ENCODE measurements around the gene METTL26. TPM values are rescaled to one million over a fixed set of nuclear protein-coding genes. Genes with fewer than 3 reads are reported as not detected.

Gene METTL26
- total and polyA plus RNA-seq, 2 donors = 26.7 to 135 TPM

DNA sequence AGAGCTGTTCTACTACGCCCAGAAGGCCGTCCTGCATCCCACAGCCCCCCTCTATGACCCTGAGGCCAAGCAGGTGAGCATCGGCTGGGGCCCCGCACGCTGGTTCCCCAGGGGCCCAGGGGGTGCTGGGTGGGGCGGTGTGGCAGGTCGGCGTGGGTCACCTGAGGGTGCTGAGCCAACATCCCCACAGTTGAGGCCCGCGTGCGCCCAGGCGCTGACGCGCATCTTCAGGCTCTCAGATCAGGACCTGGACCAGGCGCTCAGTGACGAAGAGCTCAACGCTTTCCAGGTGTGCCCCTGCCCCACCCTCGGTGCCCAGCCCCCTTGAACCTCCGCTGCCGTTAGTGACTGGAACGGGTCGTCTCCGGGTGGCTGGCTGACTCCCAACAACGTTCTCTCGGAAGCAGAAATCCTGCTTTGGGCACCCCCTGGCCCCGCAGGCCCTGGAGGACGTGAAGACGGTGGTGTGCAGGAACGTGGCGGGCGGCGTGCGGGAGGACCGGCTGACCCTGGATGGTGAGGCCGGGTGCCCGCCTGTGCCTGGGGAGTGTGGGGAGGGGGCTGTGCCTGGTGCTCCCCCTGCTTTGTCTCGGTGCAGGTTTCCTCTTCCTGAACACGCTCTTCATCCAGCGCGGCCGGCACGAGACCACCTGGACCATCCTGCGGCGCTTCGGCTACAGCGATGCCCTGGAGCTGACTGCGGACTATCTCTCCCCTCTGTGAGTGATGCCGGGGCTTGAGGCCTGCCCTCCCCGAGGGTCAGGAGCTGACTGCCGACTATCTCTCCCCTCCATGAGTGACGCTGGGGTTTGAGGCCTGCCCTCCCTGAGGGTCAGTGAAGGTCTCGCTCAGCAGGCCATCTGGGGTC lies 34.6 kb upstream of the METTL26 start:
- H3K4me3 ChIP-seq (ENCODE audit: low read depth, low read length) = no peak overlapping the region
- no peaks in the 10 kb centered on the region for H3K4me1 ChIP-seq (ENCODE audit: insufficient read depth)
- no peak overlapping the region for H3K27ac ChIP-seq (ENCODE audit: low read depth)
- no peaks in the 10 kb centered on the region for H3K36me3 ChIP-seq (ENCODE audit: insufficient read depth)
- 91% methylated on average over 52 of the region's 52 CpGs for WGBS
- DNase-seq (ENCODE audit: extremely low spot score) = no peak

- Histone ChIP-seq H3K4me1 (ENCODE audit: insufficient read depth) (no peaks in the 10 kb centered on the region), H3K36me3 (ENCODE audit: insufficient read depth) (no peaks in the 10 kb centered on the region), H3K27ac (ENCODE audit: low read depth) (no peak overlapping the region), H3K4me3 (ENCODE audit: low read depth, low read length) (no peak overlapping the region)
- 92% methylated on average over 13 of the region's 13 CpGs for WGBS
- no peak for DNase-seq (ENCODE audit: extremely low spot score)
Observed at GRCh38 chr16:669666-670065, 33.6 kb upstream of the METTL26 start.

DNA sequence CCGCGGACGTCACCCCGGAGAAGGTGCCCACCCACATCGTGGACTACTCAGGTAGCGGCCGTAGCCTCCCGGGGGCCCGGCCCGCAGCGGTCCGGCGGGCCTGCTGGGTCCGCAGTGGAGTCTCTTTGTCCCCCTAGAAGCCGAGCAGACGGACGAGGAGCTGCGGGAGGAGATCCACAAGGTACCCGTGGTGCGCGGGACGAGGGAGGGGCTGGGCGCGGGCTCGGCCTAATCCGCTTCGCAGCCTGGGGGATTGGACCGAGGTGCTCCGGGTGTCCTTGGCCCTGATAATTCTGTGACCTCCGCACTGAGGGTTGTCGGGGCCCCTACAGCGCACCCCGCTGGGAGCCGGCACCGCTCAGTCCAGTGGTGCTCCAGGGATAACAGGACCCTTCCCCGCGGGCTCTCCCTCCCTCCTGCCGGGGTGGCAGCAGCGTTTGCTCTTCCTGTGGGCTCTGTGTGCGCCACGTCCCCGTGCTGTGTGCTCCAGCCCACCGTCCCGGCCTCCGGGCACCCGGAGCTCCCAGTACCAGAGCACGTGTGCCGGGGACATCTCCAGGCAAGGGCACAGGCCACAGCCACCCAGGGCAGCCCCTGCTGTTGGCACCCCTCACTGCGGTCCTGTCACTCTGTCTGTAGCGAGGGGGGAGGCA lies 32.5 kb upstream of the METTL26 start:
- Histone ChIP-seq H3K27ac (ENCODE audit: low read depth) (peak overlapping the region; percentile 51), H3K4me1 (ENCODE audit: insufficient read depth) (no peaks in the 10 kb centered on the region), H3K36me3 (ENCODE audit: insufficient read depth) (no peaks in the 10 kb centered on the region), H3K4me3 (ENCODE audit: low read depth, low read length) (peak overlapping the region; percentile 87)
- WGBS = 9% methylated on average over 50 of the region's 50 CpGs
- DNase-seq (ENCODE audit: extremely low spot score) = no peak

GRCh38 chr16:667780-668518 lies 31.8 kb upstream of the METTL26 start, which contains the start of gene RHOT2:
Gene RHOT2, plus strand, starts transcription at chr16:668132. Its CDS starts 68 bp downstream, at chr16:668200.
- Histone ChIP-seq H3K4me1 (ENCODE audit: insufficient read depth) (no peaks in the 10 kb centered on the region), H3K36me3 (ENCODE audit: insufficient read depth) (no peaks in the 10 kb centered on the region), H3K4me3 (ENCODE audit: low read depth, low read length) (peak within 1 kb of the TSS; percentile 87), H3K27ac (ENCODE audit: low read depth) (peak within 1 kb of the TSS; percentile 51)
- under 1% methylated on average over 78 of the region's 78 CpGs for WGBS
- DNase-seq (ENCODE audit: extremely low spot score) = peak; percentile 58

DNA sequence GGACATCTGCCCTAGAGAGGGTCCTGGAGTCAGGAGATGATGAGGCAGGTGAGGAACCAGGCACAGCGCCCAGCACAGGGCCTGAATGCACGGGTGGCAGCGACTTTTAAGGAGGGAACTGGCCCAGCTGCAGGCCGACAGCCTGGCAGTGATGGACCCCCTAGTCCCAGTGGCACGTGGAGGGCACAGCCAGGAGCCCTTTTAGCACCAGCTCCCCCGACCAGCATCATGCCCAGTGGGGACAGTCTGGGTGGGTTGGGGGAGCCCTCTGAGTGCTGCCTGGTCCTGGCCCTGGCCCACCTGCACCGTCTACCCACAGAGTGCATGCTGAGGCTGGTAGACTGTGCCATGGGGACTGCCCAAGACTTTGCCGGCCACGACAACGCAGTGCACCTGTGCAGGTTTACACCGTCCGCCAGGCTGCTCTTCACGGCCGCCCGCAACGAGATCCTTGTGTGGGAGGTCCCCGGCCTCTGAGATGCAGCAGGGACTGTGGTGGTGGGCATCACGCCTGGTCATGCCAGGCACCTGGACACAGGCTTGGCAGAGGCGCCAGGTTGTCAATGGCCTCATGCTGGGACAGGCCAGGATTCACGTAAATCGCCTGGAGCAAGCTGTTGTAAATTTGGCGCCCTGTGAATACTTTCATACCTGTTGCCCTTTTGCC lies 31.1 kb upstream of the METTL26 start:
- Histone ChIP-seq H3K4me1 (ENCODE audit: insufficient read depth) (no peaks in the 10 kb centered on the region), H3K4me3 (ENCODE audit: low read depth, low read length) (no peak overlapping the region), H3K36me3 (ENCODE audit: insufficient read depth) (no peaks in the 10 kb centered on the region), H3K27ac (ENCODE audit: low read depth) (no peak overlapping the region)
- no peak for DNase-seq (ENCODE audit: extremely low spot score)
- 81% methylated on average over 22 of the region's 22 CpGs for WGBS

DNA sequence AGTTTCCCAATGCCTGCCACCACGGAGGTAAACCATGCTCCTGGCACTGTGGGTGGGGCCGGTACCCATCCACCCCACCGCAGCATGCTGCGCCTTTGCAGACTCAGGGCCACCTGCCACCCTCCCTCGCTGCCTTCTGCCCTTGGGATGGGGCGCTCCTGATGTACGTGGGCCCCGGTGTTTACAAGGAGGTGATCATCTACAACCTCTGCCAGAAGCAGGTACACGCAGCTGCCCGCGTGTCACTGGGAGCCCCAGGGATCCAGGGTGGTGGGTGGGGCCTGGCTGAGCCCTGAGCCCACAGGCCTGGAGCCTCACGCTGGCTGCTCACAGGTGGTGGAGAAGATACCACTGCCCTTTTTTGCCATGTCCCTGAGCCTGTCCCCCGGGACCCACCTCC lies 30.5 kb upstream of the METTL26 start:
- Histone ChIP-seq H3K4me1 (ENCODE audit: insufficient read depth) (no peaks in the 10 kb centered on the region), H3K36me3 (ENCODE audit: insufficient read depth) (no peaks in the 10 kb centered on the region), H3K4me3 (ENCODE audit: low read depth, low read length) (no peak overlapping the region), H3K27ac (ENCODE audit: low read depth) (no peak overlapping the region)
- 87% methylated on average over 13 of the region's 13 CpGs for WGBS
- no peak for DNase-seq (ENCODE audit: extremely low spot score)

DNA sequence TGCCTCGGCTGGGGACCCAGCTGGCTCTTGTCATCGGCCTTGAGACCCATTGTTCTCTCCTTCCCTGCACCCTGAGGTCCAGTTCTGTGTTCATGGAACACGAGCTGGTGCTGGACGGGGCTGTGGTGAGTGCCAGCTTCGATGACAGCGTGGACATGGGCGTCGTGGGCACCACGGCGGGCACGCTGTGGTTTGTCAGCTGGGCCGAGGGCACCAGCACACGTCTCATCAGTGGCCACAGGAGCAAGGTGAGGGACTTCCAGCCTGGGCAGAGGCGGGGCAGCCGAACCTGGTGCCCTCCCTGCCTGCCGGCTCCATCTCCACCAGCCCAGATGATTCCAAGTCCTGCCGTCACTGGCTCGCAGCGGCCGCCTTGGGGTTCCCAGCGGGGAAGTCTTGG lies 26.5 kb upstream of the METTL26 start:
- H3K36me3 ChIP-seq (ENCODE audit: insufficient read depth) = no peaks in the 10 kb centered on the region
- DNase-seq (ENCODE audit: extremely low spot score) = no peak
- H3K27ac ChIP-seq (ENCODE audit: low read depth) = no peak overlapping the region
- H3K4me3 ChIP-seq (ENCODE audit: low read depth, low read length) = no peak overlapping the region
- WGBS = 94% methylated on average over 21 of the region's 21 CpGs
- H3K4me1 ChIP-seq (ENCODE audit: insufficient read depth) = no peaks in the 10 kb centered on the region

GRCh38 chr16:662095-662494 lies 26.0 kb upstream of the METTL26 start:
- H3K4me3 ChIP-seq (ENCODE audit: low read depth, low read length) = no peak overlapping the region
- DNase-seq (ENCODE audit: extremely low spot score) = no peak
- 90% methylated on average over 19 of the region's 19 CpGs for WGBS

GRCh38 chr16:661184-661821 lies 25.2 kb upstream of the METTL26 start:
- no peaks in the 10 kb centered on the region for H3K36me3 ChIP-seq (ENCODE audit: insufficient read depth)
- 63% methylated on average over 35 of the region's 35 CpGs for WGBS
- H3K4me1 ChIP-seq (ENCODE audit: insufficient read depth) = no peaks in the 10 kb centered on the region
- no peak for DNase-seq (ENCODE audit: extremely low spot score)
- no peak overlapping the region for H3K4me3 ChIP-seq (ENCODE audit: low read depth, low read length)
- H3K27ac ChIP-seq (ENCODE audit: low read depth) = no peak overlapping the region

More at GRCh38 chr16:662095-662494, 26.0 kb upstream of the METTL26 start:
- H3K27ac ChIP-seq (ENCODE audit: low read depth) = no peak overlapping the region
- H3K4me1 ChIP-seq (ENCODE audit: insufficient read depth) = no peaks in the 10 kb centered on the region
- H3K36me3 ChIP-seq (ENCODE audit: insufficient read depth) = no peaks in the 10 kb centered on the region

- Histone ChIP-seq H3K4me1 (ENCODE audit: insufficient read depth) (no peaks in the 10 kb centered on the region), H3K4me3 (ENCODE audit: low read depth, low read length) (no peak overlapping the region), H3K36me3 (ENCODE audit: insufficient read depth) (no peaks in the 10 kb centered on the region), H3K27ac (ENCODE audit: low read depth) (no peak overlapping the region)
- no peak for DNase-seq (ENCODE audit: extremely low spot score)
- WGBS = 17% methylated on average over 39 of the region's 43 CpGs
Observed at GRCh38 chr16:660459-661183, 24.5 kb upstream of the METTL26 start.

DNA sequence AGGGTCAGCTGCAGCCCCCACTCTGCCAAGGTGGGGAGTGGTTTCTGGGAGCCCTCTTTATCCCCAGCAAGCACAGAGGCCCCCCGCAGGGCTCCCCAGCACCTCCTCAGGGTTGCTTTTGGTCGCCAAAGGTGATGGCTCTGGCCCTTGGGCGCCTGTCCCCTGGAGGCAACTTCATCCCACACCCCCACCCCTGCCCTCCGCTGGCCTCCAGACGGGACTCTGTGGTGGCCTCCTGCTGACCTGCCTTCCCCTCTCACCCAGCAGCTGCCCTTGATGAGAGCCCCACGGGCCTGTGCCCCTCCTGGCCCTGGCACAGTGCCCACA lies 24.0 kb upstream of the METTL26 start:
- H3K27ac ChIP-seq (ENCODE audit: low read depth) = no peak overlapping the region
- 60% methylated on average over 6 of the region's 6 CpGs for WGBS
- no peaks in the 10 kb centered on the region for H3K36me3 ChIP-seq (ENCODE audit: insufficient read depth)
- no peak overlapping the region for H3K4me3 ChIP-seq (ENCODE audit: low read depth, low read length)
- DNase-seq (ENCODE audit: extremely low spot score) = no peak
- H3K4me1 ChIP-seq (ENCODE audit: insufficient read depth) = no peaks in the 10 kb centered on the region

DNA sequence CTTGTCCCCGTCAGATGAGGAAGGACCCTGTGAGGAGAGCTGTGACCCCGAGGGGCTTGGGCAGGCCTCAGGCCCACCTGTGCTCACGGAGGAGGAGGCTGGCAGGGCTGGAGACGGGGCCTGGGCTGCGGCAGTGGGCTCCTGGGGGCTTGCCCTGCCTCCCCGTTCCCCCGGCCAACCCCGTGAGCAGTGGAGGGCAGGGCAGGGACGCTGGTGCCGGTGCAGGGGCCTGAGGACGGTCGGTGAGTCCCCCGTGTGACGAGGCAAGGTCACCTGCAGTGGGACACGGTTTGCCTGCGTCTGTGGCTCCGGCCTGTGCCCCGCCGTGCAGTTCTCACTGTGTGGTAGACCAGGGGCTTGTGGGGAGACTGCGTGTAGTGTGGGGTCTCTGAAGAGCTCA lies 23.5 kb upstream of the METTL26 start:
- no peaks in the 10 kb centered on the region for H3K36me3 ChIP-seq (ENCODE audit: insufficient read depth)
- WGBS = 90% methylated on average over 20 of the region's 20 CpGs
- no peak for DNase-seq (ENCODE audit: extremely low spot score)
- no peaks in the 10 kb centered on the region for H3K4me1 ChIP-seq (ENCODE audit: insufficient read depth)
- H3K27ac ChIP-seq (ENCODE audit: low read depth) = no peak overlapping the region
- H3K4me3 ChIP-seq (ENCODE audit: low read depth, low read length) = no peak overlapping the region

All from urinary bladder (tissue), 4 donors.